SU-DHL-6 (cell line): Measurements from ENCODE around the gene GDPD3.

Experiments used
- H2AFZ ChIP-seq: fragments of 200-600 bp; sonication (generic); 2 replicates; pipeline ENCODE4 v1.6.1; 2014; ENCODE audit warnings: low read depth, mild to moderate bottlenecking, moderate library complexity, mixed read lengths, antibody characterized with exemption, low read length; ENCODE audit not compliant: severe bottlenecking
- H3F3A ChIP-seq: fragments of 200-600 bp; shearing (Covaris generic); 2 replicates; pipeline ENCODE4 v1.6.0; 2016; ENCODE audit warnings: antibody characterized with exemption, mild to moderate bottlenecking; ENCODE audit not compliant: insufficient read depth
- H3K27ac ChIP-seq: fragments of 200-600 bp; sonication (generic); 2 replicates; pipeline ENCODE4 v1.5.1; 2016; ENCODE audit warnings: low read depth, mild to moderate bottlenecking, low read length, moderate library complexity, mixed read lengths
- H3K27me3 ChIP-seq: fragments of 200-600 bp; sonication (generic), shearing (Covaris generic); 2 replicates; pipeline ENCODE4 v1.6.0; 2014; ENCODE audit warnings: mild to moderate bottlenecking, low read length
- H3K36me3 ChIP-seq: fragments of 200-600 bp; sonication (generic); 2 replicates; pipeline ENCODE4 v1.6.1; 2014; ENCODE audit warnings: mild to moderate bottlenecking, low read length, mixed read lengths
- H3K4me2 ChIP-seq: fragments of 300-600, 200-600 bp; shearing (Covaris generic), sonication (generic); 2 replicates; pipeline ENCODE4 v1.6.0; 2014; ENCODE audit warnings: low read length, low read depth, mild to moderate bottlenecking; ENCODE audit not compliant: poor library complexity, severe bottlenecking
- H3K4me3 ChIP-seq: fragments of 200-600 bp; sonication (generic); 2 replicates; pipeline ENCODE4 v1.5.1; 2014; ENCODE audit warnings: antibody characterized with exemption, low read length, mild to moderate bottlenecking, mixed read lengths; ENCODE audit not compliant: insufficient read depth, poor library complexity, severe bottlenecking
- H3K79me2 ChIP-seq: fragments of 200-600 bp; sonication (generic); 2 replicates; pipeline ENCODE4 v1.6.1; 2014; ENCODE audit warnings: mild to moderate bottlenecking, low read length, moderate library complexity; ENCODE audit not compliant: insufficient read depth
- H3K9ac ChIP-seq: fragments of 200-600 bp; sonication (generic); 2 replicates; pipeline ENCODE4 v1.7.0; 2014; ENCODE audit warnings: mild to moderate bottlenecking, low read length
- H3K9me2 ChIP-seq: fragments of 200-600 bp; sonication (generic); replicated peaks from 2 replicates; pipeline ENCODE4 v1.6.1; 2014; ENCODE audit warnings: low read length; ENCODE audit not compliant: insufficient read depth
- H3K9me3 ChIP-seq: fragments of 200-600 bp; sonication (generic); 2 replicates; pipeline ENCODE4 v1.6.1; 2014; ENCODE audit warnings: low read length, mixed read lengths; ENCODE audit not compliant: insufficient read depth
- H4K20me1 ChIP-seq: fragments of 200-600 bp; sonication (generic); 2 replicates; pipeline ENCODE4 v1.6.1; 2014; ENCODE audit warnings: low read depth, mild to moderate bottlenecking, antibody characterized with exemption, low read length, moderate library complexity, mixed read lengths
- CTCF ChIP-seq: fragments of 200-600 bp; sonication (generic); IDR thresholded peaks from one replicate; pipeline ENCODE4 v1.5.1; 2017; ENCODE audit warnings: antibody characterized with exemption, mild to moderate bottlenecking, low read length, moderate library complexity; ENCODE audit not compliant: insufficient read depth, poor library complexity, severe bottlenecking
- EZH2phosphoT487 ChIP-seq: fragments of 200-600 bp; sonication (generic), shearing (Covaris generic); conservative IDR thresholded peaks from 2 replicates; pipeline ENCODE4 v1.6.1; 2018; ENCODE audit warnings: mild to moderate bottlenecking, antibody characterized with exemption, low read length, moderate library complexity, mixed read lengths

GDPD3 gene

GRCh38 chr16:30063278-30063892, 50.0 kb downstream of the GDPD3 start:
- Histone ChIP-seq H3K79me2 (peaks cover 31% of the 10 kb centered on the region), H3K27ac (peak overlapping the region; percentile 97), H3K9me3 (no peaks in the 10 kb centered on the region), H3K4me2 (peak overlapping the region; percentile 87), H3K27me3 (no peaks in the 10 kb centered on the region), H4K20me1 (no peaks in the 10 kb centered on the region; the same call in 1 of the 2 replicates), H3K4me3 (peak overlapping the region; percentile 84), H3K36me3 (peaks cover 9% of the 10 kb centered on the region), H3F3A (no peaks in the 10 kb centered on the region), H2AFZ (no peak overlapping the region), H3K9ac (peak overlapping the region; percentile 98), H3K9me2 (no peaks in the 10 kb centered on the region)
- TF ChIP-seq CTCF (no peak), EZH2phosphoT487 (no peak)

GRCh38 chr16:30060836-30061554, 52.3 kb downstream of the GDPD3 start:
- Histone ChIP-seq H3K4me2 (no peak overlapping the region), H2AFZ (no peak overlapping the region), H3F3A (no peaks in the 10 kb centered on the region), H3K9ac (no peak overlapping the region), H3K36me3 (no peaks in the 10 kb centered on the region; the same call in 1 of the 2 replicates), H3K27ac (no peak overlapping the region), H3K9me3 (no peaks in the 10 kb centered on the region), H4K20me1 (no peaks in the 10 kb centered on the region; the same call in 1 of the 2 replicates), H3K79me2 (peaks cover 12% of the 10 kb centered on the region), H3K9me2 (no peaks in the 10 kb centered on the region), H3K4me3 (no peak overlapping the region), H3K27me3 (no peaks in the 10 kb centered on the region)
- TF ChIP-seq CTCF (no peak), EZH2phosphoT487 (no peak)

- Histone ChIP-seq H3K4me3 (no peak overlapping the region), H3F3A (no peaks in the 10 kb centered on the region), H4K20me1 (no peaks in the 10 kb centered on the region), H3K9me3 (no peaks in the 10 kb centered on the region), H3K27me3 (no peaks in the 10 kb centered on the region), H3K36me3 (no peaks in the 10 kb centered on the region), H3K27ac (no peak overlapping the region), H3K4me2 (no peak overlapping the region), H3K9me2 (no peaks in the 10 kb centered on the region), H2AFZ (no peak overlapping the region), H3K9ac (no peak overlapping the region), H3K79me2 (peaks cover 8% of the 10 kb centered on the region; the same call in 1 of the 2 replicates)
- TF ChIP-seq CTCF (no peak), EZH2phosphoT487 (no peak)
Observed at GRCh38 chr16:30060346-30060745, 53.0 kb downstream of the GDPD3 start.
